ENCODE data around the gene GZMM.
"Not testable (repeated sequence)": the region's sequence is repeated elsewhere in the genome, so short reads cannot be mapped to it uniquely, and the experiment has no call there.

GZMM gene

DNA sequence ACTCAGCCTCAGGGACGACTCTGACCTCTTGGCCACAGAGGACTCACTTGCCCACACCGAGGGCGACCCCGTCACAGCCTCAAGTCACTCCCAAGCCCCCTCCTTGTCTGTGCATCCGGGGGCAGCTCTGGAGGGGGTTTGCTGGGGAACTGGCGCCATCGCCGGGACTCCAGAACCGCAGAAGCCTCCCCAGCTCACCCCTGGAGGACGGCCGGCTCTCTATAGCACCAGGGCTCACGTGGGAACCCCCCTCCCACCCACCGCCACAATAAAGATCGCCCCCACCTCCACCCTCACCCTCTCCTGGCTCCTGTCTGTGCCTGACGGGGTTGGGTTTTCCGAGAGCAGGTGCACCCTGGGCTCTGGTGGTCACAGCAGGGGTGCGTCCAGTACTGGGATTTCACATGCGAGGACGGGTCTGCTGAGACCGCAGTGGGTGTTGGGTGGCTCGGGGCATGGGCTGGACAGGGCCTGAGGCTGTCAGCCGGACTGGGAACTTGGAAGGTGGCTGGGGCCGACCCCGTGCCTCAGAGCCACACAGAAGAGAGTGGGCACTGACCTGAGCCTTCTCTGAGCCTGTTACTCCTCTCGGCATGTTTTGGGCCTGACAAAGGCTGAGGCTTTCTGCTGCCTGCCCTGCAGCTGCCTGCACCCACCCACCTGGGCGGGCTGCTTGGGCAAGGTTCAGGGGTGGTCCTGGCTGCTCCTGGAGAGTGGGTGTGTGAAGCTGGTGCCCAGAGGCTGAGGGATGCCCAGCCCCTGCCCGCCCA, 39.5 kb downstream of the GZMM start:
- DNase-seq (ENCODE audit: low read depth): no peak

DNA sequence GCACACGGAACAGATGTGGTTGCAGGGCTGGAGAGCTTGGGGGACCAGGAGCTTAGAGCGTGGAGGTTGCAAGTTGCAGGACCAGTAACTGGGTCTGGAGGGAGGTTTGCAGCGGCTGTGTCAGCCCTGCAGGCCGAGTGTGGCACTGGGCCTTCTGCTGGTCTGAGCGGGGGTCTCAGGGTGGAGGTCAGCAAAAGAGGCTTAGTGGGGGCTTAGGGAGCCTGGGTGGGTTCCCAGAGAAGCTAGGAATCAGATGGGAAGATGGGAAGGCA, 40.1 kb downstream of the GZMM start:
- DNase-seq (ENCODE audit: low read depth): no peak

DNA sequence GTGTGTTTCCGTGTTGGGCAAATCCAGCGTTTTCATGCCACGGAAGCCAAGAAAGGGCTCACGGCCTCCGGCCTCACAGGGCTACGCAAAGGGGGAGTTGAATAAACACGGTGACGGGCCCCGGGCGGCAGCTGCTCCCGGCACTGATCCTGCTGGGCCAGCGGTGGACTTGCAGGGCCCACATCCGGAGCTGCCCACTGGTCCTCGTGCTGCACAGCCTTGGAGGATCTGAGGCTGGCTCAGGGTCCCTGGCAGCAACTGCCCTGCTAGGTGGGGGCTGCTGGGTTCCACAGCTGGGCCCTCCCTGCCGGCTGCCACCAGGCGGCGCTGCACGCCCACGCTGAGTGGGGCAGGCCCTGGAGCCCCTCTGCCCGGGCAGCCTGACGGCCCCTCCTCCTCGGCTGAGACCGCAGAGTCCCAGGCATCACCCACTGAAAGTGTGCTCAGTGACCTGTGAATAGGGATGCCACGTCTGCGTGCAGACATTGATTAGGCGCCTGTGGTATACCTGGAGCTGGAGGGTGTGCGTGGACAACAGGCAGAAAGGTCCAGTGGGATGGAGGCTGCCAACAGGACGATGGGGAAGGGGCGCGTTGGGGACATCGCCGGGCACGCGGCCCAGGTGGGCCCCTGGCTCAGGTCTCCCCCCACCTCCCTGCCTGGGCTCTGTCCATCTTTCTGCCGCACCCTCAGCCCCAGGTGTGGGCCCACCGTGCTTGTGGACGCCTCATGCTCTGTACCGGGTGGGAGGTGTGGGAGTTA, 40.6 kb downstream of the GZMM start:
- DNase-seq (ENCODE audit: low read depth): peak; percentile 46

DNA sequence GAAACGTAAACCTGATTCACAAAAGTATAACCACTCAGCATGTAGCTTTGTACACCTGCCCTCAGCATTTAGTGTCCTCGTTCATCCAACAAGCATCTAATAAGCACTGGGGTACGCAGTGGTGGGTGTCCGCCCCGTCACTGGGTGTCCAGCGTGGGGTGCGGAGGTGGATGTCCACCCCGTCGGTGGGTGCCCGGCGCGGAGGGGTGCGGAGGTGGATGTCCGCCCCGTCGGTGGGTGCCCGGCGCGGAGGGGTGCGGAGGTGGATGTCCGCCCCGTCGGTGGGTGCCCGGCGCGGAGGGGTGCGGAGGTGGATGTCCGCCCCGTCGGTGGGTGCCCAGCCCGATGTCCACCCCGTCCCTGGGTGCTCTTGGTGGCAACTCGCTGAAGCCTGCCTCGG, 41.3 kb downstream of the GZMM start:
- not testable (repeated sequence) for DNase-seq (ENCODE audit: low read depth)

DNA sequence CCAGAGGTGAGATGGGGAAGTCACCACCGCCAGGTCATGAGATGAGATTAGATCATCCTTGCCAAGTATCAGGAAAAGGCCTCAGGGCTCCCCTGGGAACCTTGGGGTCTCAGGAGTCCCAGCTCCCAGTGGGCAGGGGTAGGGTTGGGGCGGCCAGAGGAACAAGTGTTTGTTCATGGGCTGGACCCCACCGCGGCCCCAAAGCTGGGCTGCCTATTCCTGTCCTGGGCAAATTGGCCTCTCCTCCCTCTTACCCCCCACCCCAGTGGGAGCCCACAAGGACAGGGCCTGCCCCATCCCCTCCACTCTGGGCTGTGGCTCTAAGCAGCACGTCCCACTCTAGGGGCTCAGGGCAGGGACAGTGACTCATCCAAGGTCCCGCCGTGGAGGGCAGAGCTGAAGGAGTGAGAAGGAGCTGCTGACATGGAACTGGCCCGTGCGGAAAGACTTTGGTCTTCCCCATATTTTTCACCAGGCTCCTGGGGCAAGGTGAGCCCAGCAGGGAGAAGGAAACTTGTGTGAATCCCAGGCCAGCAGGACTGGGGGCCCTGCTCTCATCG, 41.8 kb downstream of the GZMM start:
- no peak for DNase-seq (ENCODE audit: low read depth)

DNA sequence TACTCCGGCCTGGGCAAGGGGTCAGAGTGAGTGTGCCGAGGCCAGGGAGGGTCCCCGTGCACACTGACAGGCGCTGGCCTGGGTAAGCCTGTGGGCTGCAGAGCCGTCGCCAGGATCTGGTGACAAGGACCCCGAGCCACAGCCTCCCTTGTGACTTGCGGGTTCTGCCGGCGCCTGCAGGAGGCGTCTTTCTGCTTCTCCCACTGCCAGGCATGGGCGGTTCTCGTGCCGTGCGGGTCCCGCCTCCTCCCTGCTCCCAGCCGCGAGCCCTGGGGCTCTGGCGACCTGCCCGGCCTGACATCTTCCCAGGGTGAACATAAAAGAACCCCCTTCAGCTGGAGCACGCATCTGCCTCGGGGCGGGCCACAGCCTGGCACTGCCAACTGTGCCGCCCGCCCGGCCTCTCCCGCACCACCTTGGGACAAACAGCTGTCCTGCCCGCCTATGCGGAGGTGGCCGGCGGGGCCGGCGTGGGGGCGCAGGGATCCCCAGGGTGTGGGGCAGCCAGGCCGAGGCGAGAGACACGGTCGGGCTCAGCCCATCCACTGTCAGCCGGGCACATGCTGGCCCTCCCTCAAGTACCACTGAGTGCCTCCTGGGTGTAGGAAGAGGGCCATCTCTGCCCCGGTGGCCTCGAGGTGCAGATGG, 44.4 kb downstream of the GZMM start:
- DNase-seq (ENCODE audit: low read depth): peak; percentile 45

DNA sequence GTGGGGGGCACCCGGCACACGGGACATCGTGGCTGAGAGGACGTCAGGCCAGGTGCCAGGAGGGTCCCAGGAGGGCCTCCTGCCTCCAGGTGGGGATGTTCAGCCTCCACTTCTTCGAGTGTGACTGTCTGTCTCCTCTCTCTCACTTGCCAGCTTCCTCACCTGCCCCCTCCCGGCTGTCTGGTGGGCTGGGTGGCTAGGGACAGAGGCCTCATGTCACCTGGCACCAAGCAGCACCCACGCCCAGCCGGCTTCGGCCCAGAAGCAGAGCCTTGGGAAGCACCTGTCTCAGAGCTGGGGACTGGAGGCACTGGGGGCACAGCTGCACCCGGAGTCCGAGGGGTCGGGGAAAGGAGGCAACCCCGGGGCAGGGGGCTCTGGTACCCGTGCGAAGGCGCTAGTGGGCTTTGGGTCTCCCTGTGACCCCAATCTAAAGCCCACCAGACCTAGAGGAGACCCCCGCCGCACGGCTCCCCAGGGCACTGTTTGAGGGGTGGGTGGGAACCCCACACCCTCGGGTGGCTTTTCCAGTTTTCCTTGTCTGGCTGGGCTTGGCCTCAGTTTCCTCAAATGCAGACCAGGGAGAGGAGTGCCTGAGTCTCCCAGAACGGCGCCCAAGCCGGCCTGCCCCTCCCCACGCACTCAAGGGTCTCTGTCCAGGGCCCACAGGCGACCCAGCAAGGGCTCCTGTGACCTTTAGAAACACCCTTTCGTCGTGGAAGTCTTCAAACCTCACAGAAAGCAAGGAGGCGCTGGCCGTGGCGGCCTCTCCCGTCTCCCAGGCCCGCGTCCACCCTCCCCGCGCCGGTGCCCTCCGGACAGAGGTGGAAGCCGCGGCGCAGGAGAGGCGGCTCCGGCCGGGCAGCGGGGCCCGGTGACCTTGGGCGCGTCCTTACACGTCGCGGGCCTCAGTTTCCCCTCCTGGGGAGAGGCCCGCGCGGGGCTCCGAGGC, 45.2 kb downstream of the GZMM start:
- no peak for DNase-seq (ENCODE audit: low read depth)

DNA sequence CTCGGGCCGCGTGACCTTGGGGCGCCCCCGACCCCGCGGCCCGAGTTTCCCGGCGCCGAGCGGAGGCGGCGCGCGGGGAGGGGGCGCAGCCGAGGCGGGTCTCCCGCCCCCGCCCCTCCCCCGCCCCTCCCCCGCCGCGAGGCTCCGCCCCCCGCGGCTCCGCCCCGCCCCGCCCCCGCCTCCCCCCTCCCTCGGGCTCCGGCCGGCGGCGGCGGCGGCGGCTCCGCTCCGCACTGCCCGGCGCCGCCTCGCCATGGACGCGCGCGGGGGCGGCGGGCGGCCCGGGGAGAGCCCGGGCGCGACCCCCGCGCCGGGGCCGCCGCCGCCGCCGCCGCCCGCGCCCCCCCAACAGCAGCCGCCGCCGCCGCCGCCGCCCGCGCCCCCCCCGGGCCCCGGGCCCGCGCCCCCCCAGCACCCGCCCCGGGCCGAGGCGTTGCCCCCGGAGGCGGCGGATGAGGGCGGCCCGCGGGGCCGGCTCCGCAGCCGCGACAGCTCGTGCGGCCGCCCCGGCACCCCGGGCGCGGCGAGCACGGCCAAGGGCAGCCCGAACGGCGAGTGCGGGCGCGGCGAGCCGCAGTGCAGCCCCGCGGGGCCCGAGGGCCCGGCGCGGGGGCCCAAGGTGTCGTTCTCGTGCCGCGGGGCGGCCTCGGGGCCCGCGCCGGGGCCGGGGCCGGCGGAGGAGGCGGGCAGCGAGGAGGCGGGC, 46.0 kb downstream of the GZMM start, which contains the start of gene HCN2:
Gene HCN2, plus strand, starts transcription at position 189 of the 703 bp plus-strand sequence. Its CDS starts 65 bp downstream, at position 254.
- DNase-seq (ENCODE audit: low read depth): no peak

DNA sequence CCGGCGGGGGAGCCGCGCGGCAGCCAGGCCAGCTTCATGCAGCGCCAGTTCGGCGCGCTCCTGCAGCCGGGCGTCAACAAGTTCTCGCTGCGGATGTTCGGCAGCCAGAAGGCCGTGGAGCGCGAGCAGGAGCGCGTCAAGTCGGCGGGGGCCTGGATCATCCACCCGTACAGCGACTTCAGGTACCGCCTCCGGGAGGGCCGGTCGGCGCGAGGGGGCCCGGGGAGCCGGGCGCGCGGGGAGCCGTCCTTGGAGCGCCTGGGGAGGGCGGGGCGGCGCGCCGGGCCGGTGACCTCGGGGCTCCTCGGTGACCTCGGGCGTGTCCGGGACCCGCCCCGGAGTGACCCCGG, 46.5 kb downstream of the GZMM start:
- no peak for DNase-seq (ENCODE audit: low read depth)

DNA sequence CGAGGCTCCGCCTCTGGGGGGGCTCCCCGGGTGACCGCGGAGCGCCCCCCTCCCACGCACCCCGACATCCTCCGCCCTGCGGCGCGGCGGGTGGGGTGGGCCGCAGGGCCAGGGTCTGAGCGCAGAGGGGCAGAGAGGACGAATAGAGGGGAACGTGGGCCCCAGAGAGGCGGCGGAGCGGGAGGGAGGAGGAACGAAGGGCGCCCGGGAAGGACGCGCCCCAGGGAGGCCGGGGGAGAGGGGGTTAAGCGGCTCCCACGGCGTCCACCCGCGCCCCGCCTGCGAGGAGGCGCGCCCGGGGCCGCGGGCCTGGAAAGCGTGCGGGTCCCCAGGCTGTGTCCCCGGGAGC, 46.9 kb downstream of the GZMM start:
- no peak for DNase-seq (ENCODE audit: low read depth)

DNA sequence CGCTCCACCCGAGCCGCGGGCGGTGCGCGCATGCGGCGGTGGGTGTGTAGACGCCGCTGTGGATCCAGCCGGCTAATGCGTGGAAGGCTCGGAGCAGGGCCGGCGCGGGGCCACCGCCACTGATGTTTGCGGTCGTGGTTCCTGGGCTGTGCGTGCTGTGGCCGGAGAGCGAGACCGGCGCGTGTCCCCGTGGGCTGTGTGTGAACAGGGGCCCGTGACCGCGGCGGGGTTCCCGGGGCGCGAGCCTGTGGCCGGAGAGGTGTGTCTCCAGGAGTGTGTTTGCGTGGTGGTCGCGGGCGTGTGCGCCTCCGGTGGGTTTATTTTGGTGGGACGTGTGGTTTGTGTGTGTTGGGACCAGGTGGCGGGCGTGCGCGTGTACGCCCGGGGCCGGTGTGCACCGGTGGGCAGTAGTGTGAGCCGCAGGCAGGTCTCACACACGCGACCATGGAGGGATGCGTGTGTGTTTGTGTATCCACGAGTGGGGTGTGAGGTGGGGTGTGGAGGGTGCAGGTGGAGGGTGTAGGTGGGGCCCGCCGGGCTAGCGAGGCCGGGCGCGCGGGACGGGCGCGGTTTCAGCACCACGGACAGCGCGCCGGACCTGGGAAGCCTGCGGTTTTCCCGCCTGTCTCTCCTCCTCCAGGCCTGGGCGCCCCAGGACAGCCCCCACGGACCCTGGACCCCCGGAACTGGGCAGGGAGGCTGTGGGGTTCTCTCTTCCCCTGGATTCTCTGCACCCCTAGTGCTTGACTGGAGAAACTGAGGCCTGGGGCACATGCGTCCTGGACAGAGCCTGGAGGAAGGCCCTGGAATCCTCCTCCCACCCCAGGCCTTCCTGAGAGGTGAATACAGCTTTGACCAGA, 47.5 kb downstream of the GZMM start:
- no peak for DNase-seq (ENCODE audit: low read depth)

DNA sequence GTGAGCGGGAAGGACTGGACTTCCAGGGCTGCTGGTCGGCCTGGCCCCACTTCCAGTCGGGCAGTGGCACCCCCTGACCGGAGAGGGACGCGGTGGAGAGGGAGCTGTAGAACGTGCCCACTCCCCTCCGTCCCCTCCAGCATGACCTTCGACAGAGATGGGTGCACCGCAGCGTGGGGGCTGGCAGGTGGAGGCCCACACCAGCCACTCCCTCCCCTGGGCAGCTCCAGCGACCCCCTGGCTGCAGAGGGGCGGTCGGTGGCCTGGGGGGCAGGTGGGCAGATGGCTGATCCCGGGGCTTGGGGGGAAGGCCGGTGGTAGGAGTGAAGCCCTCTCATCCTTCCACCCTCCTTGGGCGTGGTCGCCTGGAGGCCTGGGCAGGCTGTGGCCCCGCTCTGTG, 48.2 kb downstream of the GZMM start:
- no peak for DNase-seq (ENCODE audit: low read depth)

DNA sequence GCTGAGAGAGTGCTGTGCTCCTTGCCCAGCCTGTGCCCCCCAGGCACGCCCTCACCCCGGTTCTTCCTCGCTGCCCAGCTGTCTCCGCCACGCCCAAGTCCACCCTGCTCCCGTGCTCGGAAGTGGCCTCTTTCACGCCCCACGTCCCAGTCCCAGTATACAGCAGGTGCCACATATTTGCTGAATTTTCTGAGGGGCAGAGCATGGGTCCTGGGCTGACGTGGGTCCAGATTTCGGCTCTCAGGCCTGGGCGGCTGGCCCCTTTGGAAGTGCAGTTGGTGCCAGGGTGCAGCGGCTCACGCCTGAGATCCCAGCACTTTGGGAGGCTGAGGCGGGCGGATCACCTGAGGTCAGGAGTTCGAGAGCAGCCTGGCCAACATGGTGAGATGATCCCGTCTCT, 49.2 kb downstream of the GZMM start:
- no peak for DNase-seq (ENCODE audit: low read depth)

DNA sequence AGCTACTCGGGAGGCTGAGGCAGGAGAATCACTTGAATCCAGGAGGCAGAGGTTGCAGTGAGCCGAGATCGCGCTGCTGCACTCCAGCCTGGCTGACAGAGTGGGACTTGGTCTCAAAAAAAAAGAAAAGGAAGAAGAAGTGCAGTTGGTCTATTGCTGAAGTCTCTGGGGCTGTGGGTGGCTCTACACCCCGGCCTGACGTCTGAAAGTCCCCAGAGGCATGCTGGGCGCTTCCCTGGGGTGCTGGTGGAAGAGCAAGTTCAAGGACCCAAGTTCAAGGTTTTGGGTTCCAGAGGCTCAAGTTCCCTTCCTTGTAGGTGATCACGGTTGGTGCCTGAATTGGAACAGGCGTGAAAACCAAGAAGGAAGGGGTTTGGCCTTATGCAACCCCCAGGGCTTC, 49.7 kb downstream of the GZMM start:
- DNase-seq (ENCODE audit: low read depth): no peak

DNA sequence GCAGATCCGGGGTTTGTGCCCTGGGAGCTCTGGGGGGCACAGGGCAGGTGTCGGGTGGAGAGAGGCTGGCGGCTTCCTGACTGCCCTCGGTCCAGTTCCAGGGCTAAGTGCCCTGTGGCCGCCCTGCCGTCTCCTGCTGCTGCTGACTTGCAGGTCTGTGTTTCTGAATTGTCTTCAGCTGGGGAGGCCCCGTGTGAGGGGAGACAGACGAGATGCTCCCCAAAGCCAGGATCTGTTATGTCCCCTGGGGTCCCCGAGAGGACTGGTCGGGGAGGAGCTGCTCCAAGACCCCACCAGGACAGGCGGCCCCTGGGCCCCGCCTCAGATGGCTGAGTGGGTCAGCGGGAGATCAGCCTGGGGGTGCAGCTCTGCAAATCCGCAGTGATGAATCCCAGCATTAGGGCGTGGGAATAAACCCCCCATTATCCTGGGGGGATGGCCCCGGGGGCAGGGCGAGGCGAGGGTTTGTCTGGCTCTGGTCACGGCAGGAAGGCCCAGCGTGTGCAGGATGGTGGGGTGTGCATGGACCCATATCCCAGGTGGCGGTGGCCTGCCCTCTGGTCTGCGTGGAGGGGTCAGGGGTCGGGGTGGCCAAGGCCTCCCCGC, 50.5 kb downstream of the GZMM start:
- no peak for DNase-seq (ENCODE audit: low read depth)

DNA sequence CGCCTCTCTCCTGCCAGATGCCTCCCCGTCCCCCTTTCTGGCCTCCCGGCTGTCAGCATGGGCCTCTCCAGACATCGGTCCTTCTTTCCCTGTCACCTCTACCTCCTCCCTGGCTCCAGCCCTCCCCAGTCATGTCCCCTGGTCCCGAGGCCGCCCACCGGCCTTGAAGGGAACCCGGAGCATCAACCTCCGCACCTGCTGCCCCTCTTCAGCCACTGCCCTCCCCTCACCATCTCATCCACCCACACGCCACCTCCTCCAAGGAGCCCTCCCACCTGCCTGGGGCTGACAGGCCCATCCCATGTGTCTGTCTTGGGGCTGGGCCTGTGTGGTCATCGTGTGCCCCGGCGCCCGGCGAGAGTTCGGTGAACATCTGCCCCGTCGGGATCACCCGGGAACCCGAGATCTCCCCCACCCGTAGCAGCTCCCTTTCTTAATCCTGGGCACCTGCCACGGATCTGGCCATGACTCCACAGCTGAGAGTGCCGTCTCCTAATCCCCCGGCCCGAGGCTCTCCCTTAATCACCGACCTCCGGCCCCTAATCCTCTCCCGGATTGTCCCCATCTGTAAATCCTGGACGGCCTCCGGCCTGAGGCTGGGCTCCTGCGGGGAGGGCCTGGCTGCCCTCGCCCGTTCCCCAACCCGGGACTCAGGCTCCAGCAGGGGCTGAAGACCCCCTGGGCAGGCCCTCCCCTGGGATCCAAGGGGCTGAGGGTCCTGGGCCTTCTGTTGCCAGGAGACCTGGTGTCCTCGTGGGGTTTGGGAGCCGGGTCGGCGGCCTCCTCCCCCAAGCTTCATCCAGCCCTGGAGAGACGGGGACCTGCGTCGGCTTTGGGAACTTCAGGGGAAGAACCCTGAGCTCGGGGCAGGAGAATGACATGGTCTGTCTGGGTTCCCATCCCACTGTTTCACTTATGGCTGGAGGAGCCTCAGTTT, 51.7 kb downstream of the GZMM start:
- DNase-seq (ENCODE audit: low read depth): no peak

DNA sequence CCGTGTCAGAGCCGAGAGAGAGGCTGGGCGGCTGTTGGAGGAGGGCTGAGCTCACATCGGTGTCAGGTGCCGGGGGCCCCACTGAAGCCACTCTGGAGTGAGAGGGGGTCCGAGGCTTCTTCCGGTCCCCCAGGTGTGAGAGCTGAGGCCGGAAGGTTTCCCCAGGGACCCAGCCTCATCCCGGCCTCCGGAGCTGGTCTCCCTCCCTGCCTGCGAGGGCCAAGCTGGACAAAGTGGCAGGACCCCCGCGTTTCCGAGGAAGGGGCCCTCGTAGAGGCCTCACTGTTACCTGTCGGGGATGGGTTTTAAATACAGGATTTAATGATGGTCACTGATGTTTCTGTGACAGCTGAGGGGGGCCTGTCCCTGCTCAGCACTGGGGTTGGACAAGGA, 52.4 kb downstream of the GZMM start:
- DNase-seq (ENCODE audit: low read depth): no peak

DNA sequence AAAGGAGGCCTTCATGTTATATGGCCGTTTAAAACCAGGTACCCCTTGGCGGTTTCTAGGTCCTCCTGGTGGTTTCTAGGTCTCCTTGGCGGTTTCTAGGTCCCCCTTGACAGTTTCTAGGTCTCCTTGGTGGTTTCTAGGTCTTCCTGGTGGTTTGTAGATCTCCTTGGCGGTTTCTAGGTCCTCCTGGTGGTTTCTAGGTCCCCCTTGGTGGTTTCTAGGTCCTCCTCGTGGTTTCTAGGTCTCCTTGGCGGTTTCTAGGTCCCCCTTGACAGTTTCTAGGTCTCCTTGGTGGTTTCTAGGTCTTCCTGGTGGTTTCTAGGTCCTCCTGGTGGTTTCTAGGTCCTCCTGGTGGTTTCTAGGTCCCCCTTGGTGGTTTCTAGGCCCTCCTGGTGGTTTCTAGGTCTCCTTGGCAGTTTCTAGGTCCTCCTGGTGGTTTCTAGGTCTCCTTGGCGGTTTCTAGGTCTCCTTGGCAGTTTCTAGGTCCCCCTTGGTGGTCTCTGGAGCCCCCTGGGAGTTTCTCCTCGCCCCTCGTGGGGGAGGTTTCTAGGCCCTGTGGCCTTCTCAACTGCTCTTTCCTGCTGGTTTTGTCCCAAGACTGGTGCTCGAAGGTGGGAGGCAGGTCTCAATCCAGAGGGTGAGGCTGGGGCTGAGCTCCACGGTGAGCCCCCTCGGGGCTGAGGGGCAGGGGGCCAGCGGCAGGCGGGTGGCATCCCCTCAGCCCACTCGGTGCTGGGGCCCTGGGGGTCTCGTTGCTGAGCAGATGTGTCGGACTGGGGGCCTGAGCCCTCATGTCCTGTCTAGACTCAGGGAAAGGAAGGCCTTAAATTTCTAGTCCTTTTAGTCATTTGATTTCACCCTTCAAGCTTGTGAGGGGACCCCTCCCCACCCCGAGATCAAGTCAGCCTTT, 53.8 kb downstream of the GZMM start:
- no peak for DNase-seq (ENCODE audit: low read depth)
